HG03095 (cell line): Measurements from ENCODE around the gene ERCC5.

ENCODE experiments used
- ATAC-seq: cut with Tn5 transposase; IDR thresholded peaks from one replicate; pipeline ENCODE4 v1.9.1; 2021; ENCODE audit warnings: moderate library complexity; ENCODE audit not compliant: unreplicated experiment

ERCC5 gene

DNA sequence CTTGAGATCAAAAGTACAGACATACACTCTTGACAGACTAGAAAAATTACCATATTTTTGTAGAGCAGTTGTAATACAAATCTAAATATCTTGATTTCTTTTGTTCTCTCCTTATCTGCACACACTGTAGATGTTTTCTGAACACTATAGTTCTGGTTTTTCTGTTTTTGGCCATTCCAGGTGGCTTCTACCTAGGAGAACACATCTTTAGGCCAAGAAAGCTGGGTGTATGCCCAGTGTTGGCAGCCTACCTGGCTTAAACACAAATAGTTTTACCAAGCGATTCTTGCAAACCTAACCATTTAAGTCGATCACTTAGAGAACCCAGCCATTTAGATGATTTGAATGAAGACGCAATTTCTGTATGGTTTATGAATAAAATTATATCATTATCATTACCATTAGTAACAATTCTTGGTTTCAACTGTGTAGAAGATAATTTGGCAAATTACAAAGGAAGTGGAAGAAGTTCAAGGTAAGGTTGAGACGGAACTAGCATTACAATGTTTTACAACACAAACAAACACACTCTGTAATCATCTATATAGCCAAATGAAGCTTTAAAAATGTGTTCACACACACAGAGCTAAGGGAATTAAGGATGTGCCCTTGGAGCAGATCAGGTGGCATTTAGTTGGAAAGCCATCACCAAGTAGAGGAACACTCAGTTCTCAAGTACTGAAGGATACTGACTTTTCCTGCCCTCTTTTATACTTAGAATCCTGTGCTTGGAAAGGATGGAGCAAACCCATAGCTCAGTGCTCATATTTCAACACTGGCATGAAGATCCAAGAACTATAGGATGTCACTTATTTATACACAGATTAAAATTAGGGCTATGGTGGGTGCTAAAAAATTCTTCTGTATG is 36.2 kb downstream of the ERCC5 start:
- ATAC-seq: no peak

DNA sequence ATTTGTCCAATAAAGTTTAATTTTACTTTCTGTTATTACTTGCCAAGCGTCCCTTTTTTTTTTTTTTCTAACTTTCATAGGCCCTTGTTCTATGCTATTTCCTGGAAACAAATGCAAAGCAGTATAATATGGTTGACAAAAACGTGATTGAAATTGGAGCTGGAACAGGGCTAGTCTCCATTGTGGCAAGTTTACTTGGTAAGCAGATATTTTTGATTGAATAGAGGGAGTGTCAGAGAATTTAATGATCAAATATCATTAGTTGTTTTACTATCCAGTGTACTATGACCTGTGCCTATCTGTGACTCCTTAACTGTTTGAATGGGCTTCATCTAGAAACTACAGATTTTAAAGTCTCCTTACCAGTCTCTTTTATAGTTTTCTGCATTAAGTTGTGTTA is 46.7 kb downstream of the ERCC5 start:
- no peak for ATAC-seq

DNA sequence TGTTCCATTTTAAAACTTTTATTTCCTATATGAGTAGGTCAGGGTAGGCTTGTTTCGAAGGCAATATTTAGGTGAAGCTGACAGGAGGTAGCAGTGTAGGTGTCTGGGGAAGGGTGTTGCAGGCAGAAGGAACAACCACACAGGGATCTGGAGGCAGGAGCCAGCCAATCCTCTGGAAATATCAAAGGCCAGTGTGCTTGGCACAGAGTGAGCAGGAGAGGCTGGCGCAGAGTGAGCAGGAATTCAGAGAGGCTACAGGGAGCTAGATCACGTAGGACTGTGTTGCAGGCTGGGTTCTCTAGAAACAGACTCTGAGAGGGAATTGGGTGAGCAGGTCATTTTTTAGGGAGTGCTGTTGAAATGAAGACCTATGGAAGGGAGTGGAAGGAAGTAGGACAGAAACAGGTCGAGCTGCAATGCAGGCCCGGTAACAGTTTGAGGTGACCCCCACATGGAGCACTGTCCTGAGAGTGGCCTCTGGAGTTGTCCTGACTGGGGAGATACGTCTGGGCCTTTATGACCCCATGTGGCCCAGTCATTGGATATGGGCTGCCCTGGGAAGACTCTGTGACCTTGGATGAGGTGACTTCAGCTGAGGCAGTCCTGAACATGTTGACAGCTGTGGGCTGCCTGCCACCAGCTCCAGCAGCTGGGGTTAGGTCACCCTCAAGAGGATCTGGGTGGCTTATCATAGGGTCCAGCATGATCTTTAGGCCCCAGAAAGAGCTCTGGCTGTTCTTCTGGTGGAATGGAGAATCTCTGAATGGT is 51.7 kb downstream of the ERCC5 start:
- no peak for ATAC-seq

DNA sequence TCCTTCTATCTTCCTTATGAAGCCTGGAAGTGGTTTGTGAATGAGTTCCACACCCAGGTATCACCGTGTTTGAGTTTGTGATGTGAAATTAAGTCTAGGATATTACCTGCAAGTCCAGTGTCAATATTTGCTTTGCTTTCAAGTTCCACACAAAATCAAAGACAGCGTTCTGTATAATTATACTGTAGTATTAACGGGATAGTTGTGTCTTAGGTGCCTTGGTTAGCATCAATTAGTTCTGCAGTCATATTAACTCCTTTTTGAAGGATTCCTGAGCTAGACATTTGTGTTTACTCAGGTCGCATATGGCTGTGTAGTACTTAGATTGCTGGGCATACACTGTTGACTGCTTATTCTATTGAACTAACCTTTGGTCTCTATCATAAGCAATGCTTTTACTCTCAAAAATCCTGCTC is 54.4 kb downstream of the ERCC5 start:
- ATAC-seq: no peak

DNA sequence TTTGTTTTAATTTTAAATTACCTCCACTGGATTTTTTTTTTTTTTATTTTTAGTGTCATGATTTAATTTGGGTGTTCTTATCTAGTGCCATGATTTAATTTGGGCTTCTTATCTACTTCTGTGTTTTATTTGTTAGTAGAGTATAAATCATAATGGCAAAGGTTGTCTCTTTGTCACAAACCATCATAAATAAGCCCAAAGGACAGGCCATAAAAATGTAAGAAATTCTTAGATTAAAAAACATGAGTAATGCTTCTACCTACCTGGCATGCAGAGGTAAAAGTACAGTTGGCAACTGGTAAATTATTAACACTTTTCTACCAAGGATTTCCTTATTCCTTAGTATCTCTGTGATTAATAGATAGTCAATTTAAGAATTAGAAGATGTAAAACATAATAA is 55.2 kb downstream of the ERCC5 start:
- no peak for ATAC-seq

DNA sequence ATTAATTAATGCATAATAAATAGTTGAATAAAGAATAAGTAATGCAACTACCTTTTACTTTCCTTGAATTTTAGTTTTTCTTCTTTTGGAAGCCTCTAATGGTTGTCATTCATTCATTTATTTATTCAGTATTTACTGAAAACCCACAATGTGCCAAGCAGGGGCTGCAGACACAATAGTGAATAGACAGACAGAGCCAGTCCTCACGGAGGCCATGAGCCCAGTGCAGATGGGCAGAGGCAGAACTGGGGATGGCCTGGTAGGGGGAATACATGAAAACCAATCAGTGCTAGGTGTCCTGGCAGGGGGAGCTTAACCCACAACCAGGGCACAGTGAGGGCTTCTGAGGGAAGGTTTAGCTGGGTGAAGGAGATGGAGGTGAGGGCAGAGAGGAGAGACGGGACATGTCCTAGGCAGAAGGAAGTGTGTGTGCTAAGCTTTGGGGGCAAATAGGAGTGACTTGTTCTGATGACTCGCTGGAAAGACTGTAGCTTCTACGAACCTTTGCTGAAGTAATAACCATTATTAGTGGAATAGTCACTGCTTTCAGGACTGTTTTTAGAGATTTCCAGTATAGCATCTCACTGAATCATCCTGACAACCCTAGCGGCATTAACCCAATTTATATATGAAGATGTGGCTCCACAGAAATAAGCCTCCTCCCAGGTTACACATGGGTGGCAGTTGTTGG is 55.9 kb downstream of the ERCC5 start:
- ATAC-seq: no peak

DNA sequence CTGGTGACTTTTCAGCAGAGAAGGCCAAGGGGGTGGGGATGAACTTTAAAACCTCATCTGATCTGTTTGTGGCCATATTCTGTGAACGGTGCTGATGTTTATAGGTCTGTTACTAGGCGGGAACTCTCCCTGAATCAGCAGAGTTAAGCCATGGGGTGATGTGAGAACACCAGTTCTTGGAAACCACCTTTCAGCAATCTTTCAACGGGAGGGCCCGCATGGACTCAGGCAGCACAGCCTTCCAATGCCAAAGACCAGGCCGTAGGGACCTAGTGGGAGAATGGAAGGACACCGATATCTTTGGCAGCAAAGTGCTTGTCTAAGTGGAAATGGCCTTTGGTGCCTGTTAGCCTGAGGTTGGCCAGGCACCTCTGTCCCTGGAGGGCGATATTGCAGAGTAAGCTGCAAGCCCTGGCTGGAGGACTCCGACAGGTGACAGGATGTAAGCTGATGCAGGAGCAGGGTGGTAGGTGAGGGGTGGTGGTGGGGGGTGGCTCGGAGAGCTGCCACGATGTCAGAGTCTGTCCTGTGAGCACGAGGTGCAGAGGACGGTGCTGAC is 57.0 kb downstream of the ERCC5 start:
- no peak for ATAC-seq

DNA sequence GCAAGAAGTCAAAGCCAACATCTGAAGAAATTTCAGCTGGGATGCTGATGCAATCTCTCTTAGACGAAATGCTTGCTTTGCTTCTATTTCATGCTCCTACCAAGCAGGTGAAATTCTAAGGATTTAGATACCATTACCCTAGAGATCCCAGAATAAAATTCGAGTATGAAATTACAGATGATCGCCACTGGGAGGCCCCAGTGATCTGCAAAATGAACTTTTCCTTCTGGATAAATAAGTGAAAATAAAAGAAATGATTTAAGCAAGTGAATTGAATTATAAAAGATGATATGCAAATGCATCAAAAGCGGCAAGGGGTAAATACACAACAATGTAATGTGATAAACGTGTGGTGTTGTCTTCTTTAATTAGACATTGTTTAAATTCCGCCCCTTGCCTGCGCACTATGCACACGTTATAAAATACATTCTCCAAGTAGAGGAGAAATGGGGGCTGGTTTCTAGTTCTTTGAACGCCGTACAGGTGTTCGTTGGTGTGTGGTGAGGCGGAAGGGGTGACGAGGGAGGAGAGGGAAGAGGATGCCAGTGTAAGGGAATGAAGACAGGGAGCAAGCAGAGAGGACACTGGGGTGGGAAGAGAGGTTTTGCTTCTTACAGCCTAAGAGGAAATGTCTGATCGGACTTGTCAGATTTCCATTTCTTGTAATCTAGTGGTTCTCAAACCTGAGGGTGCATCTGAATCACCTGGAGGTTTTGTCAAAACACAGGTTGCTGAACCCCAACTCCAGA is 58.0 kb downstream of the ERCC5 start:
- ATAC-seq: no peak

DNA sequence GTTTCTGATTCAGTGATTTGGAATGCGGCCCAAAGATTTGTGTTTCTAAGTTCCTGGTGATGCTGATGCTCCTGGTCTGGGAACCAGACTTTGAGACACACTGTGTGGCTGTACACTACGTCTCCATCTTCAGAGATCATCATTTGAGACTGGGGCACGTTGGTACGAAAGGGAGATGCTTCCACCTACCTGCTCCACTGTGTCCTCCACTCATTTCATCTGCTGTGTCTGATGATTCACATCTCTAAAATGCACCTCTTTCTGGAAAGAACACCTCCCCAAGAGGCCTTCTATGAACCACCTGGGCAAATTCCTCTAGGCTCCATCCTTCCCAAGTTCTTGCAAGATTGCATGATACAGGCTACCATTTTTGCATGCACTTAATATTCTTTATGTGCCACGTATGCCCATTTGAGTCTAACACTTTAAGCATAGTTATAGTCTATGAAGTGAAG is 58.6 kb downstream of the ERCC5 start:
- no peak for ATAC-seq

DNA sequence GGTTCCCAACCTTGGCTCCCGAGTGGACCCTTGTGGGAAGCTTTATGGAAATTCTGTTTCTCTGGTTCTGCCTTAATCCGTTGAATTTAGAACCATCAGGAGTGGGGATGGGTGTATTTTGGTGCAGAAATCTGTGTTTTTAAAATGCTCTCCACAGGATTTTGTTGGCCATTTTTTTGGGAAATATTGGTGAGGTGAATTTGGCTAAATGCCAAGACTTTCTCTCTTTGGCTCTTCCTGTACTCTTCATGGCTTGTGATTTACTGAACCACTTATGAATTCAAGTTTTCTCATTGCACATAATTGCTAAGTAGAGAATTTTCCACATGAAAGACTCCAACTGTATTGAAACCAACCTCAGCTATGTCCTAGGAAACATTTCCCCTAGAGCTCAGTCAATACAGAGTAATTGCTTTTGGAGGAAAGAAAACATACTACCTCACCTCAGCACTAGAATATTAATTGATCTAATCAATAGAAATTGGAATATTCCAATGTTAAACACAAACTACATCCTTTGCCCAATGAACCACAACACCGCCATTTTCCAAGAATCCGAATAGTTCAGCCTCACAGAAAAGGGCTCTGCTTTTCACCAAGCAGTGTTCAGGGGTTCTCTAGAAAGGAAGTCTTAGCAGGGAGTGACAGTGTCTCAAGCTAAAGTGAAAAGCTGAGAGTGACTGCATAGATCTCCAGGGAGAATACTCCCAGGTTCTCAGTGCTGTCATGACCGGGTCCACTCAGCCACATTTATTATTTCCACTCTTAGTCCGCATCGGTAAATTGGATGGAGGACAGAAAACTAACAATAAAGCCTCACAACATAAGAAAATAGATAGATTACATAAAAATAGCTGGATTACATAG is 60.3 kb downstream of the ERCC5 start:
- no peak for ATAC-seq

DNA sequence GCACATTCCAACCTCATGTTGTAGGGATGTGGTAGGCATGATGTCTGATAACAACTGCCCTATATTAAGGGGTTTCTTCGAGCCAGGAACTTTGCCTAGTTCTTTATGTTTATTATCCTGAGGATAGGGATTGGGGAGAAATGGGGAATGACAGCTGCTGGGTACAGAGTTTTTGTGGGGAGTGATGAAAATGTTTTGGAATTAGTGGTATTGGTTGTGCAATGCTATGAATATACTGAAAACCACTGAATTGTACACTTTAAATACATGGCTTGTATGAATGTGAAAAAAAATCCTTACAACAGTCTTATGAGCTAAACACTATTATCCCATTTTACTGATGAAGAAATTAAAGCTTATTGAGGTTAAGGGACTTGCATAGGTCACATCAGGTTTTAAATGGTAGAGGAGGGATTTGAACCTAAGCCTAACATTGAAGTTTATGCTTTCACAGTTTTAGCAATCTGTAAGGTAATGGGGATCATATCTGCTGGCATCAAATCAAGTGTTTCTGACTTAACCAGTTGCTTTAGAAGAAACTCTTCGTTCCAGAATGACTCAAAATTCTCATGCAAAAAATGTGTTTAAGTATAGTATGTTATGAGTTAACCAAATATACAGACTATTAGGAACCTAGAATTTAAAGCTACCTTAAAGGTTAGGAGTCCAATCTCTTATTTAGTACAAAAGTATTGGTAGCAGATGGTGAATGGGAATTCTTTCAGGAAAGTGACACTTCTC is 61.4 kb downstream of the ERCC5 start:
- no peak for ATAC-seq

DNA sequence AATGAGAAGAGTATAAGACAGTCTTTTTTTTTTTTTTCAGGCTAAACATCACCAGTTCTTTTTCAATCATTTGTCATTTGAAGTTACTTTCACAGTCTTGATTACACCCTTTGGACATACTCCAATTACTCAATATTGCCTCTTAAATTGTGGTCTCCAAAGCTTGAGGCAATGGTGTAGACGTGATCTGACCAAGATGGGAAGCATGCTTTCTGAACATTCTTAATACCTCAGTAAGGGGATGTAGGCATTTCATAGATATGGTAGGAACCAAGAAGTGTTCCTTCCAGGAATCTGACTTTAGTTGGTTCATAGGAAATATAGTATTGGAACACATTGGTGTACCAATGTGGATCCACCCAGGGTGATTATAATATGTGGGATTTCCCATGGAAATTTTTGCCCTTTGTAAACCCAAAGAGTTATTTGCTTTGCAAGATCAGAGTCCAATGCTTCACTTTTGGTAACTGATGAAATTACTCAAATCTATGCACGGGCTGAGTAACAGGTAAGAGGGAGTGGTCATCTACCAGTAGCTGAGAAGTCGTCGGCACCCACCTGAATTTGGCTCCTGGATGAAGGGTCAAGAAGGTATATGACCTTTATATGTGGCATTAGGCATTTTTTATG is 62.2 kb downstream of the ERCC5 start:
- ATAC-seq: no peak

DNA sequence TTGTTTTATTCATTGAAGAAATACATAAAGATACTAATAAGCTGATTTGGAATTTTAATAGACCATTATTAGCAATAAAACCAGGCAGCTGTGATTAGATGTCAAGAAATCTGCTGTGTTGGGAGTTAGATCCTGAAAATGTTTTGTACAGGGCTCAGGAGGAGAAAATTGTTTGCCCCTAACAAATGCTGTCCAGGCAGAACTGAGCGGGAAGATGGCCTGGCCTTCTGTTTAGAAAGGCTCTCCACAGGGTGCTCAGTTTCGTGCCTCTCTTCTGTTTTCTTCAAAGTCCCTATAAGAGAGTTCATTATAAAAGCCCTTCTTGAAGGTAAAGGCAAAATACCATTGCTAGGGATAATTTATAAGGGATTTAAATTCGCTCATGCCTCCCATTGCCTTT is 64.1 kb downstream of the ERCC5 start:
- no peak for ATAC-seq

DNA sequence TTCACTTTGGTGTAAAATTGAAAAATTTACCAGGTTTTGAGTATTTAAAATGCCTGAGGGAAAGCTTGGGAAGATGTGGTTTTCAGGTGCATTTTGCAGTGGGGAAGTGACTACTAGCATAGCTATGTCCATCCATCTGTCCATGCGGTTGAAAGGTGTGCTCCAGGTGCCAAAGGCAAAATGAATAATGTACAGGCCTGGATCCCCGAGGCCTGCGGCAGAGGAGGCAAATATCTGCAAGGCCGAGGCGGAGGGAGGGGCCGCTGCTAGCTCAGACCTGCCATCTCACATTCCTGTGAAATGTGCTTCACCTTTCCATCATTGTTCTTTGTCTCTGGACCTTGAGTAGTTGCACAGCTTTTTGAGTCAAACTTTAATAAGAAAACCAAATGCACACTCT is 65.5 kb downstream of the ERCC5 start:
- ATAC-seq: no peak

DNA sequence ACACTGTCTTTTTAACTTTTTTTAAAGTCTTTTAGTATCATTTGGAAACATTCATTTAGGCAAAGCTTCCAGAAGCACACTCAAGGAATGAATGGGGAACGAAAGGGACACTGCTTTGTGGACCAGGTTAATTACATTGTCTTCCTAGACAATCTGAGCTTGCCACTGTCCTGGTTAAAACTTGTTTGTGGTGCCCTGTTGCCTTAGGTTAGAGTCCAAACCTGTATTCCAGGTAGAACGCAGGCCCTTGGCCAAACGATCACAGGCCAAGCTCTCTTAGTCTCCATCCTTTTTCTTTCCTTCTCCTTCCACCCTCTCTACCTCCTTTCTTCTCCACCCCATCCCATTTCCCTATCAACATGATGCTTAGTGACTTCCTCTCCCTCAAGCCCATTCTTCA is 66.8 kb downstream of the ERCC5 start:
- no peak for ATAC-seq

DNA sequence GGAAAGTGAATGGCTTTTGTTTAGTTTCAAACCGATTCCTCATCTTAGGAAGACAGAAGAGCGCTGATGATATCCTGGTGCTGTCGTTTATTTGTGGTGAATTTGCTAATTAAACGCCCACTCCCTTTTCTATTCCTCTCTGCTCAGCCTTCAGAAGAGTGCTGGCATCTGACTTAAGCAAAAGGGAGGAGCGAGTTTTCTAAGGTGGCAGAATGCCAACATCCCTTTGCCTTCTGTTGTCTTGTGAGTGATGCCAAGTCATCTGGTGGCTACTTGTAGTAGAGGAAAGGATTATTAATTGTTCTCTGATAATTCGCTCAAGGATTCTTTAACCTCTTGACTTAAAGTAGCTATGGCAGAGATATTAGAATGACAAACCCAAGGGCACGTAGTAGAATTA is 68.1 kb downstream of the ERCC5 start:
- ATAC-seq: no peak

DNA sequence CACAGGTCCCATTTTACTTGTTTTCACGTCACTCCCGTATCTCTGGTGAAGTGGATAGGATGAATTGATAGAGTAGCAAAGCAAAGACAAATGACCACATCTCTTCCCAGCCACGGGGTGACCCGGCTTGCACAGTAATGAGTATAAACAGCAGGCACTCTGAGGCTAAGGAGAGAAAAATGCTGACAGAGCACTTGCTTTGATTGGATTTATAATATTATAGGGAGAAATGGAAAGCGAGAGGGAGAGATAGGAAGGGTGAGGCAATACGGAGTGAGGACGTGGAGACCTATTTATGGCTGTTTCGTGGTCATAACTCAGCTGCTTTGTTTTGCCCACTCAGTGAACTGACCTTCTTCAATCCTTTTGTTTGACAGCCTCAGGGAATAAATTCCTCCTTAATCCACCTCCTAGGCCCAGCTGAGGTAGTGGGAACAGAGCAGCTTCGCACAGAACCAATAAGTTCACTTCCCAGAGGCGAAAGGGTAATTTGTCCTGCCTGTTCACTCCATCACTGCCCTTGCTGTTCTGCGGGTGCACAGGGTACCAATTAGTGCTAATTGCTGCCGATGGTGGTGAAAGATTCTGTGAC is 68.6 kb downstream of the ERCC5 start:
- no peak for ATAC-seq

DNA sequence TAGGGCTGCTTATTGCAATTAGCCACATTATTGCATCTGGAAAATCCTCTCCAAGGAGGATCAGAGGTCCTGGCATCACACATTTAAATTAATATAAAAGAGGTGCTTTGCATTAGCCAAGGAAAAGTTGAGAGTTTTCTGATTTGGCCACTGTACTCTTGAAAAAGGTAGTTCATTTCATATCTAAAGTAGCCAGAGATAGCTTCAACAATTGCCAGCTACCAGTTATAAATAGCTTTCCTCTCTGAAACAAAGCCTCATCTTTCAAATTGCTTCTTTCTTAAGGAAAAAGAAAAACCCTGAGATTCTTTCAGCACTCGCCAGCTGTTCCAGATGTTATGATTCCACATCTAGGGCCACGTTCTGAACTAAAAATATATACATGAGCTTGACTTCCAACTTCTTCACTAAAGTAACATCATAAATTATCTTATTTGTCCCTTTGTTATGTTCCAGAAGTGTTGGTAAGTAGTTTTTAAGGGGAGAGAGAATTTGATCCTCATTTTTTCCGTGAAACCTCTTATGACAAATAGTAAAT is 69.6 kb downstream of the ERCC5 start:
- no peak for ATAC-seq
